Breast epithelium (tissue), 4 donors: ENCODE measurements around the gene C17orf113. TPM values are rescaled to one million over a fixed set of nuclear protein-coding genes. Genes with fewer than 3 reads are reported as not detected.
A peak's percentile ranks its signal among the peaks of the same experiment; 100 is the strongest.

Experiments used
- DNase-seq, 2 donors: peaks; one replicate each; pipeline ENCODE4 v3.0.0-alpha.2; 2019; ENCODE audit warnings: low spot score in 2 of 2
- H3K27ac ChIP-seq, 2 donors: fragments of 200-600 bp; sonication (generic) in 1 of 2; one replicate each; pipeline ENCODE4 v1.5.1; 2016 to 2019; ENCODE audit warnings: mild to moderate bottlenecking in 1 of 2
- H3K27me3 ChIP-seq, 2 donors: fragments of 200-600 bp; sonication (generic) in 1 of 2; one replicate each; pipeline versions ENCODE4 v1.5.1 to v1.6.0; 2017 to 2019; ENCODE audit warnings: control low read depth in 1 of 2, mild to moderate bottlenecking in 1 of 2
- H3K36me3 ChIP-seq: fragments of 200-600 bp; one replicate; pipeline ENCODE4 v1.5.1; 2019
- H3K4me1 ChIP-seq, 2 donors: fragments of 200-600 bp; sonication (generic); one replicate each; pipeline ENCODE4 v1.5.1; 2016 to 2019; ENCODE audit warnings: control low read depth in 1 of 2
- H3K4me3 ChIP-seq, 3 donors: fragments of 200-600 bp; sonication (generic); 1 replicate in 2 of 3; 2 replicates in 1 of 3; pipeline ENCODE4 v1.5.1; 2016 to 2019; ENCODE audit warnings: mild to moderate bottlenecking in 3 of 3, moderate library complexity in 2 of 3
- H3K9me3 ChIP-seq, 2 donors: fragments of 200-600 bp; sonication (generic) in 1 of 2; one replicate each; pipeline ENCODE4 v1.5.1; 2016 to 2019; ENCODE audit warnings: control low read depth in 1 of 2
- CTCF ChIP-seq, 3 donors: fragments of 450-650 bp; IDR thresholded peaks; one replicate each; pipeline ENCODE4 v1.5.1; 2016 to 2017; ENCODE audit warnings: antibody characterized with exemption in 3 of 3, mild to moderate bottlenecking in 3 of 3, moderate library complexity in 3 of 3
- POLR2A ChIP-seq: fragments of 450-650 bp; IDR thresholded peaks from one replicate; pipeline ENCODE4 v1.6.1; 2016; ENCODE audit warnings: antibody characterized with exemption, mild to moderate bottlenecking, moderate library complexity
- POLR2AphosphoS5 ChIP-seq, 3 donors: sonication (generic); formaldehyde crosslinking; IDR thresholded peaks; one replicate each; pipeline ENCODE4 v1.6.1; 2017; ENCODE audit warnings: antibody characterized with exemption in 3 of 3
- intact Hi-C: fragments of 100-400 bp; cut with DNase I; formaldehyde crosslinking; loops from one replicate; pipeline ENCODE4 v1.15.1; 2023; ENCODE audit warnings: low total_unique reads
- total RNA-seq, 3 donors: library from RNA; depleted of rRNA; stranded (reverse); fragments of >200 nt; gene quantifications; one replicate each; pipeline ENCODE4 v1.1.0, GENCODE V29; 2016

C17orf113 gene
- total RNA-seq, 3 donors from 2014 or later: 1.3 to 4.0 (median 2.3) TPM

DNA sequence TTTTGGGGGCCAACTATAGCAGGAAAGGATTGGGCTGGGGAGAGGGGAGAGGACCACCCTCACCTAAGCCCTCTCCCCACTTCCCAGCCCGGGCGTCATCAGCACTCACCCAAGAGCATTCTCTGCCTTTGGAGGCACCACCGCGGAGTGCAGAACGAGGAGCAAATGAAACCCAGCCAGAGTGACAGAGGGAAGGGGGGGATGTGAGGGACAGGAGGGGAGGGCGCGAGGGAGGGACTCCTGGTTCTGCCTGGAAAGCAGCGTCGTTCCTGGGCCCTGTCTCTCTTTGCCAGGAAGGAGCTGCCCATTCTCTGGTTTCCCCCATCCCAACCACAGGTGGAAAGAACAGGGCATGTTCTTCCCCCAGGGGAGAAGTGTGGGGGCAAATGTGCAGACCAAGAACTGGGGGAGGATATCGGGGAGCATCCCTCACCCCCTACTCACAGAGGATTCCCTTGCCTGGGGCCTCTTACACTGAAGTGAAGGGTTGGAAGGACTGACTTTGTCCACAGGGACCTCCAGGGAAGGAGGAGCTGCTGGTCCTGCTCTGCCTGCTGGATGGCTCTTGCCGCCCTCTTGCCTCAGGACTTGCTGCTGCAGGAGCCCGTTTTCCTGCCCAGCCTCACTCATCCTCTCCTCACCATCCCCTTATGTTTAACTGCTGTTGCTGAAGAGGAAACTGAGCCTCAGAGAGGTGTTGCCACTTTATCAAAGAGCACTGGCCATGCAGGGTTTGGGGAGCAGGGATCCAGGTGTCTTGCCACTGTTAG lies 3.5 kb upstream of the C17orf113 start:
- TF ChIP-seq CTCF (IDR thresholded peaks at IDR 0.05) (no peak), POLR2AphosphoS5 (IDR thresholded peaks at IDR 0.05) (no peak), POLR2A (no peak)
- no peak for DNase-seq
- no peak overlapping the region for H3K27ac ChIP-seq
- no peaks in the 10 kb centered on the region for H3K27me3 ChIP-seq
- no peak overlapping the region for H3K4me3 ChIP-seq
- intact Hi-C loops: no loop called here
- H3K36me3 ChIP-seq: no peaks in the 10 kb centered on the region
- no peaks in the 10 kb centered on the region for H3K9me3 ChIP-seq
- no peaks in the 10 kb centered on the region for H3K4me1 ChIP-seq

- H3K4me1 ChIP-seq: no peaks in the 10 kb centered on the region
- TF ChIP-seq POLR2A (no peak), CTCF (IDR thresholded peaks at IDR 0.05) (no peak), POLR2AphosphoS5 (IDR thresholded peaks at IDR 0.05) (no peak)
- no peaks in the 10 kb centered on the region for H3K36me3 ChIP-seq
- H3K9me3 ChIP-seq: no peaks in the 10 kb centered on the region
- H3K4me3 ChIP-seq: no peak overlapping the region
- no peak overlapping the region for H3K27ac ChIP-seq
- no peak for DNase-seq
- intact Hi-C loops: no loop called here
- no peaks in the 10 kb centered on the region for H3K27me3 ChIP-seq
Measured at GRCh38 chr17:42052346-42052877, 2.0 kb upstream of the C17orf113 start.

GRCh38 chr17:42051645-42052044 lies 1.2 kb upstream of the C17orf113 start:
- Histone ChIP-seq H3K4me1 (no peaks in the 10 kb centered on the region), H3K36me3 (no peaks in the 10 kb centered on the region), H3K4me3 (peak overlapping the region in 1 of 3 donors; percentile 78), H3K27me3 (no peaks in the 10 kb centered on the region), H3K9me3 (no peaks in the 10 kb centered on the region), H3K27ac (no peak overlapping the region)
- no peak for DNase-seq
- intact Hi-C loops: no loop called here
- TF ChIP-seq POLR2AphosphoS5 (IDR thresholded peaks at IDR 0.05) (no peak), POLR2A (no peak), CTCF (IDR thresholded peaks at IDR 0.05) (no peak)

DNA sequence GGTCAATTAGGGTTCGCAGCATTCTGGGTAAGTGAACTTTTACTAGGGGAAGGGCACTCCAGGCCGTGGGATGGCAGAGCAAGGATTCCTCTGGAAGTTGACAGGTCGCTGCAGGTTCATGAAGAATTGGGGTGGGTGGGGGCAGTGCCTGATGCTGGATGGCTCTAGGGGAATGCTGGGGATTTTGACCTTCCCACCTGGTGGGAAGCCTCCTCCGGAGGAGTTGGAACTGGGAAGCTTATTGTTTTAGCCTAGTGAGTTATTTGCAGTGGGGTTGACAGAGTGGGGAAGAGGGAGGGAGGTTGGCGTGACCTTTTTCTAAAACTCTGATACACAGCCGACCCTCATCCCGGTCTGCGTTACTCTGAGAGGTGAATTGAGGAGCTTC lies 606 bp upstream of the C17orf113 start:
- Histone ChIP-seq H3K27me3 (no peaks in the 10 kb centered on the region), H3K9me3 (no peaks in the 10 kb centered on the region), H3K27ac (no peak overlapping the region), H3K36me3 (no peaks in the 10 kb centered on the region), H3K4me1 (no peaks in the 10 kb centered on the region), H3K4me3 (peak overlapping the region; percentile 66 to 94 (median 78))
- TF ChIP-seq POLR2AphosphoS5 (IDR thresholded peaks at IDR 0.05) (no peak), CTCF (IDR thresholded peaks at IDR 0.05) (no peak), POLR2A (no peak)
- intact Hi-C loops: no loop called here
- DNase-seq: no peak

DNA sequence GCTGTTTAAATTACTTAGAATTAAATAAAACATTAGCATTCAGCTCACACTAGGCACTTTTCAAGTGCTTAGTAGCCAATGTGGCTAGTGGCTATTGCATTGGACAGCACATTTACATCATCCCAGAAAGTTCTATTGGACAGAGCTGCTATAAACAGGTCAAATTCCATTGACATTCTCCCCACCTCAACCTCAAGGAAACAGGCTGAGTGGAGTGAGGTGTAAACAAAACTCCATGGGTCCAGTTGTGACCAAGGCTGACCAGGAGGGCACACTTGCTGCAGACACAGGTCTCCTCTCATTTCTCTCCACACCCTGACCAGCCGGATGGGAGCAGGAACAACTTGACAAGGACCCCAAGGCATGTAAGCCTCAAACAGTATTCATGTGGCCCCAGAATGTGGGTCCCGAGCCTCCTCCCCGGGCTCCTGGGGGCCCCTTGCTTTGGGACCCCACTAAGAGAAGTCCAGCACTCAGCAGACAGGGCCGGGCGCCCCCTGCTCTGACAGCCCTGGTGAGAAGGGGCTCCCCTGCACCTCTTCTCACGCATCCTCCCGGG lies 488 bp downstream of the C17orf113 start:
- no peaks in the 10 kb centered on the region for H3K36me3 ChIP-seq
- DNase-seq: no peak
- TF ChIP-seq POLR2A: no peak
- TF ChIP-seq POLR2AphosphoS5 (IDR thresholded peaks at IDR 0.05): no peak
- TF ChIP-seq CTCF (IDR thresholded peaks at IDR 0.05): no peak
- H3K27ac ChIP-seq: peak overlapping the region; percentile 74 to 77
- no peaks in the 10 kb centered on the region for H3K9me3 ChIP-seq
- H3K4me1 ChIP-seq: no peaks in the 10 kb centered on the region
- H3K27me3 ChIP-seq: no peaks in the 10 kb centered on the region
- intact Hi-C loops: no loop called here
- H3K4me3 ChIP-seq: peak overlapping the region; percentile 66 to 94 (median 78)
